Kidney (tissue), 14 donors: ENCODE results near the gene MAP7. TPM values are rescaled to one million over a fixed set of nuclear protein-coding genes. Genes with fewer than 3 reads are reported as not detected.

Experiments used
- DNase-seq, 5 donors: peaks; one replicate each; pipeline ENCODE4 v3.0.0-alpha.2; 2013 to 2020
- FAIRE-seq: peaks from 2 replicates; lab custom pipeline; 2012; peaks lifted over from hg19 to GRCh38; lab: Jason Lieb, UNC
- H3K27ac ChIP-seq, 2 donors: one replicate each; pipeline ENCODE4 v1.7.0; 2013; ENCODE audit warnings: low read depth in 2 of 2, low read length in 2 of 2, inconsistent platforms in 1 of 2
- H3K27me3 ChIP-seq: one replicate; pipeline ENCODE4 v1.7.1; 2013; ENCODE audit warnings: low read length, inconsistent platforms; ENCODE audit not compliant: control insufficient read depth, insufficient read depth
- H3K36me3 ChIP-seq, 3 donors: one replicate each; pipeline versions ENCODE4 v1.7.0 to v1.7.1; 2013; ENCODE audit warnings: low read length in 3 of 3, control low read depth in 1 of 3, inconsistent platforms in 1 of 3; ENCODE audit not compliant: insufficient read depth in 3 of 3, control insufficient read depth in 2 of 3
- H3K4me1 ChIP-seq, 3 donors: one replicate each; pipeline versions ENCODE4 v1.7.0 to v1.7.1; 2013; ENCODE audit warnings: low read length in 3 of 3, inconsistent platforms in 1 of 3, low read depth in 1 of 3; ENCODE audit not compliant: control insufficient read depth in 2 of 3, insufficient read depth in 2 of 3
- H3K4me3 ChIP-seq, 3 donors: one replicate each; pipeline versions ENCODE4 v1.7.0 to v1.8.1; 2013; ENCODE audit warnings: low read length in 3 of 3, control low read depth in 1 of 3, inconsistent platforms in 1 of 3
- H3K9ac ChIP-seq, 3 donors: one replicate each; pipeline versions ENCODE4 v1.7.0 to v1.7.1; 2013; ENCODE audit warnings: low read length in 3 of 3, control low read depth in 1 of 3, inconsistent platforms in 1 of 3
- H3K9me3 ChIP-seq, 3 donors: one replicate each; pipeline versions ENCODE4 v1.7.0 to v1.7.1; 2013; ENCODE audit warnings: low read length in 3 of 3, control low read depth in 1 of 3, inconsistent platforms in 1 of 3; ENCODE audit not compliant: control insufficient read depth in 2 of 3, insufficient read depth in 1 of 3
- intact Hi-C: fragments of 100-400 bp; cut with DNase I; formaldehyde crosslinking; loops from one replicate; pipeline ENCODE4 v1.11.1; 2022
- polyA plus RNA-seq: library from polyadenylated mRNA; stranded (reverse); fragments of 350-450 nt; fragmentation: Illumina TruSeq; extraction: RNeasy Lipid Tissue Mini Kit (QIAGEN cat#74804); gene quantifications from one replicate; pipeline ENCODE4 v1.2.3, GENCODE V29; 2014; ENCODE audit warnings: low read depth, low replicate concordance; ENCODE audit not compliant: insufficient read depth
- total RNA-seq: library from RNA; stranded (reverse); fragmentation: NEBNext Ultra II Directional; extraction: Animal tissue kit (Norgen Biotek cat#: 25700); gene quantifications from one replicate; pipeline ENCODE4 v1.2.1, GENCODE V29; 2021
- TF ChIP-seq, protein P1 (sequence below): IDR thresholded peaks from 3 replicates; pipeline ENCODE4 v1.5.1; 2012; ENCODE audit warnings: mild to moderate bottlenecking, moderate library complexity, borderline replicate concordance; ENCODE audit not compliant: insufficient read depth; ENCODE audit errors: extremely low read depth
- donor health status: control.
- donor health status: control.
- donor health status: control.
- donor health status: control.
- donor health status: control.
- donor health status: DM: yes; HTN: yes; CAD: no.
- donor health status: Normal renal cell carcinoma (clear cell type).

MAP7 gene
- total and polyA plus RNA-seq, 2 donors from 2014 or later, result 16.0 to 40.0 TPM

DNA sequence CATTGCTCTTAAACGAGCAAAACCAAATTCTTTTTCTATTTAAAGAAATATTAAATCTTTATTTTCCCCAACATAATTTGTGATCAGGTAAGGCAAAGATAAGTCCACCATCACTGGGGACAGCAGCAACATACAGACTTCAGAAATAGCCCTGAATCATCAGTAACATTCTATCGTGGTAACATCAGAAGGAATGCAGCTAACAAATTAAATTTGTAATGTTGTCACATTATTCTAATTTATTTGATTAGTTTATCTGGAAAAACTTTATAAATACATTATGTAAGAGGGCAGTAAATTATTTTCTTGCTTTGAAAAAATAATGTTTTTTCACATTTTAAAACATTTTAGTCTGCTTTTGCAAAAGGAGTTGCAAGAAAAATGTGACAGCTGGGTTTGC lies 206.9 kb downstream of the MAP7 start:
- H3K4me3 ChIP-seq, result no peak overlapping the region
- H3K27ac ChIP-seq, result no peak overlapping the region
- DNase-seq, result no peak
- peaks cover 0 to 23% (median 7%) of the 10 kb centered on the region in 3 donors for H3K36me3 ChIP-seq
- no peaks in the 10 kb centered on the region for H3K4me1 ChIP-seq
- no peaks in the 10 kb centered on the region for H3K9me3 ChIP-seq
- no peak for FAIRE-seq
- TF ChIP-seq, protein P1, sequence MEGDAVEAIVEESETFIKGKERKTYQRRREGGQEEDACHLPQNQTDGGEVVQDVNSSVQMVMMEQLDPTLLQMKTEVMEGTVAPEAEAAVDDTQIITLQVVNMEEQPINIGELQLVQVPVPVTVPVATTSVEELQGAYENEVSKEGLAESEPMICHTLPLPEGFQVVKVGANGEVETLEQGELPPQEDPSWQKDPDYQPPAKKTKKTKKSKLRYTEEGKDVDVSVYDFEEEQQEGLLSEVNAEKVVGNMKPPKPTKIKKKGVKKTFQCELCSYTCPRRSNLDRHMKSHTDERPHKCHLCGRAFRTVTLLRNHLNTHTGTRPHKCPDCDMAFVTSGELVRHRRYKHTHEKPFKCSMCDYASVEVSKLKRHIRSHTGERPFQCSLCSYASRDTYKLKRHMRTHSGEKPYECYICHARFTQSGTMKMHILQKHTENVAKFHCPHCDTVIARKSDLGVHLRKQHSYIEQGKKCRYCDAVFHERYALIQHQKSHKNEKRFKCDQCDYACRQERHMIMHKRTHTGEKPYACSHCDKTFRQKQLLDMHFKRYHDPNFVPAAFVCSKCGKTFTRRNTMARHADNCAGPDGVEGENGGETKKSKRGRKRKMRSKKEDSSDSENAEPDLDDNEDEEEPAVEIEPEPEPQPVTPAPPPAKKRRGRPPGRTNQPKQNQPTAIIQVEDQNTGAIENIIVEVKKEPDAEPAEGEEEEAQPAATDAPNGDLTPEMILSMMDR, result no peak
- H3K27me3 ChIP-seq, result no peaks in the 10 kb centered on the region
- intact Hi-C loops, result no loop called here
- H3K9ac ChIP-seq, result no peak overlapping the region

- H3K9me3 ChIP-seq, result no peaks in the 10 kb centered on the region
- H3K4me3 ChIP-seq, result no peak overlapping the region
- H3K27ac ChIP-seq, result no peak overlapping the region
- DNase-seq, result no peak
- no peak overlapping the region for H3K9ac ChIP-seq
- FAIRE-seq, result no peak
- H3K36me3 ChIP-seq, result peaks cover 0 to 17% (median 7%) of the 10 kb centered on the region in 3 donors
- intact Hi-C loops, result no loop called here
- TF ChIP-seq, protein P1, result no peak
- no peaks in the 10 kb centered on the region for H3K27me3 ChIP-seq
- no peaks in the 10 kb centered on the region for H3K4me1 ChIP-seq
Observed at GRCh38 chr6:136341967-136342366, 208.3 kb downstream of the MAP7 start.

DNA sequence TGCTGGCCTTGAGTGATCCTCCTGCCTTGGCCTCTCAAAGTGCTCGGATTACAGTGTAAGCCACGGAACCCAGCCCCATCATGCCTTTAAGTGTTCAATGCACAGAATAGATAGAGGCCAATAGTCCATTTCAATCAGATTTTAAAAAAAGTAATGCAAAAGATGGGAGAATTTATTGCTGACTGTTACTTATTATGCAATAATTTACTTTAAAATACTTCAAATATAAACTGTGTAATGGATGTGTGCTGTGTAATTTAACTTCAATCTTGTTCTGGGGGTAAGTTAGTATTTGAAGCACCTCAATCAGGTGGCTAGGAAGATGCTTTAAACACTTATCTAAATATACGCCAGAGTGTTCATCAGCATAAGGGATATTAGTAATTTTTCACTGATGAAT lies 208.9 kb downstream of the MAP7 start:
- FAIRE-seq (no peak), DNase-seq (no peak)
- Histone ChIP-seq H3K4me3 (no peak overlapping the region), H3K9ac (no peak overlapping the region), H3K36me3 (peaks cover 0 to 17% (median 7%) of the 10 kb centered on the region in 3 donors), H3K4me1 (no peaks in the 10 kb centered on the region), H3K27ac (no peak overlapping the region), H3K9me3 (no peaks in the 10 kb centered on the region), H3K27me3 (no peaks in the 10 kb centered on the region)
- TF ChIP-seq, protein P1, result no peak
- intact Hi-C loops, result no loop called here

DNA sequence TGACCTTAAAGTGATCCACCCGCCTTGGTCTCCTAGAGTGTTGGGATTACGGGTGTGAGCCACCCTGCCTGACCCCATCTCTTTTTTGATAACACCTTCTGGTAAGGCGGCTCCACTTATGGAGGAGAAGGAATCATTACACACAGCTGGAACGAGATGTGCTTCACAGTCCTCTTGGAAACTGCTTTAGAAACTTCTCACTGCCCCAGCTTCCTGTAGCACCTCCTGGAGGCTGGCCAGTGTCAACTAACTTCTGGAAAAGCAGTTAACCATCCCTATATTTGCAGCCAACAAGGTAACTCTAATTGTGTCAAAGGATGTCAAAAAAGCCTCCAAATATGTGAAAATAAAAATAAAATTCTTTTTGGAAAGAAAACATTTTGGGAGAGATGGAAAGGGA lies 211.7 kb downstream of the MAP7 start:
- H3K27me3 ChIP-seq, result no peaks in the 10 kb centered on the region
- no peaks in the 10 kb centered on the region for H3K4me1 ChIP-seq
- H3K27ac ChIP-seq, result no peak overlapping the region
- DNase-seq, result no peak
- H3K9me3 ChIP-seq, result no peaks in the 10 kb centered on the region
- H3K36me3 ChIP-seq, result no peaks in the 10 kb centered on the region
- TF ChIP-seq, protein P1, result no peak
- no peak overlapping the region for H3K9ac ChIP-seq
- intact Hi-C loops, result no loop called here
- H3K4me3 ChIP-seq, result no peak overlapping the region
- no peak for FAIRE-seq
